ENCODE measurements around the gene ZNF182.

GRCh38 chrX:47958761-47959342 is 44.9 kb downstream of the ZNF182 start:
- TF ChIP-seq CTCF (IDR thresholded peaks at IDR 0.05 in 4 of 5, conservative IDR thresholded peaks at IDR 0.05 in 1 of 5) (no peak), POLR2A (IDR thresholded peaks at IDR 0.05) (no peak)

Measured in gastrocnemius medialis (tissue), 4 donors.